Erythroblast (primary cell): ENCODE results near the gene ACY1.

Source experiments
- GATA1 ChIP-seq: IDR thresholded peaks from 2 replicates; pipeline ENCODE4 v1.6.1; 2011; ENCODE audit warnings: low read depth, mild to moderate bottlenecking, control low read depth, low read length, moderate library complexity
- POLR2A ChIP-seq: IDR thresholded peaks from 2 replicates; pipeline ENCODE4 v1.6.1; 2011; ENCODE audit warnings: mild to moderate bottlenecking, low read length

- TF ChIP-seq POLR2A (no peak), GATA1 (no peak)
Observed at GRCh38 chr3:51984269-51984647, 923 bp downstream of the ACY1 start.
